Left renal cortex interstitium (tissue), 4 donors: ENCODE measurements around the gene NDST1. TPM values are rescaled to one million over a fixed set of nuclear protein-coding genes. Genes with fewer than 3 reads are reported as not detected.

Experiments used
- DNase-seq, 4 donors: peaks; one replicate each; pipeline ENCODE4 v3.0.0-alpha.2; 2013; ENCODE audit warnings: low read depth in 4 of 4, low spot score in 2 of 4, missing footprints in 1 of 4
- polyA plus RNA-seq, 4 donors: library from polyadenylated mRNA; unstranded; fragments of 120-200 nt; gene quantifications; one replicate each; pipeline ENCODE4 v1.2.1, GENCODE V29; 2013; ENCODE audit not compliant: insufficient read length in 4 of 4

Gene NDST1
- polyA plus RNA-seq, 4 donors = 53.3 to 68.6 (median 57.9) TPM

GRCh38 chr5:150540615-150541396, 32.9 kb downstream of the NDST1 start:
- DNase-seq = no peak

DNA sequence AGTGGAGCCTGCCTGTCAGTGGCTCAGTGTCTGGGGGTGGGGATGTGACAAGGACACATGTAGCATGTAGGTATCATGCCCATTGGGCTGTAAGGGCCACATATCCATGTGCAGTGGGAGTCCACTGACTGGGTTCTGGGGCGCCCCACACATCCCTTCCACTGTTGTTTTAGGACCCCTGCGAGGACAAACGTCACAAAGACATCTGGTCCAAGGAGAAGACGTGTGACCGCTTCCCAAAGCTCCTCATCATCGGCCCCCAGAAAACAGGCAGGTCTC, 33.4 kb downstream of the NDST1 start:
- DNase-seq = no peak

DNA sequence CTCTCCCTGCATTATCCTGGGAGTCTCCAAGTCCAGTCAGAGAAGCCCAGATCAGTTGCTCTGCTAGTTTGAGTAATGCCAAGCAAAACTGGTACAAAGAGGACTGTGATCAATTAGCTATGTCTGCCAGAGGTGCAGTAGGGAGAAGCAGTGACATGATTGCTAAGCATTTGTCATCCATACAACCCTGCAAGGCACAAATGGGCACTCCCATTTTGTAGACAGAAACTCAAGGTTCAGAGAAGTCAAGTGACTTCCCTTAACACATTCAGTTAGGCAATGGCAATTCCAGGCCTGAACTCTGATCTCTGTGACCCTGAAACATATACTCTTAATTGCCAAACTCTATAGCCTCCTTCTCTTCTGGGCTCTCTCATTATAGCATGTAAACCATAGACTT, 34.0 kb downstream of the NDST1 start:
- no peak for DNase-seq

DNA sequence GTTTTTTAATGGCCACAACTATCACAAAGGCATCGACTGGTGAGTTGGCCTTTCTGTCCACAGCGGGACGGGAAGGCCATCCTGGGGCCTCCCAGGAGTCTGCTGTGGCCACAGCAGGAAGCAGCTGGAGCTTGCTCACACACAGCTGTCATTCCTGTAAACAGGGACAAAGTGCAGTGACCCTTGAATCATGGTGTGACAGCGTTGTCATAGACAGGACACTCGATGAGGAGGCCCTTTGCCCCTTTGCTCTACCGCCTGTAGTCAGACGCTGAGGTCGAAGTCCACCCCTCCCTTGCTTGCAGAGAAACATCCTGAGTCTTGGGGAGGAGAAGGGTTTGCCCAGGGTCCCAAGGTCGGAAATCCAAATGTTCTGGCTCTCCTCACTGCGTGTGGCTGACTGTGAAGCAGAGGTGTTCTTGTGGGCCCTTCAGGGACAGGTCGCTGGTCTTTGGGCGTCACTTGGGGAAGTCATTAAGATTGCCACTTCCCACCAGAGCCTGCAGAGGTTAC, 35.1 kb downstream of the NDST1 start:
- DNase-seq = no peak

DNA sequence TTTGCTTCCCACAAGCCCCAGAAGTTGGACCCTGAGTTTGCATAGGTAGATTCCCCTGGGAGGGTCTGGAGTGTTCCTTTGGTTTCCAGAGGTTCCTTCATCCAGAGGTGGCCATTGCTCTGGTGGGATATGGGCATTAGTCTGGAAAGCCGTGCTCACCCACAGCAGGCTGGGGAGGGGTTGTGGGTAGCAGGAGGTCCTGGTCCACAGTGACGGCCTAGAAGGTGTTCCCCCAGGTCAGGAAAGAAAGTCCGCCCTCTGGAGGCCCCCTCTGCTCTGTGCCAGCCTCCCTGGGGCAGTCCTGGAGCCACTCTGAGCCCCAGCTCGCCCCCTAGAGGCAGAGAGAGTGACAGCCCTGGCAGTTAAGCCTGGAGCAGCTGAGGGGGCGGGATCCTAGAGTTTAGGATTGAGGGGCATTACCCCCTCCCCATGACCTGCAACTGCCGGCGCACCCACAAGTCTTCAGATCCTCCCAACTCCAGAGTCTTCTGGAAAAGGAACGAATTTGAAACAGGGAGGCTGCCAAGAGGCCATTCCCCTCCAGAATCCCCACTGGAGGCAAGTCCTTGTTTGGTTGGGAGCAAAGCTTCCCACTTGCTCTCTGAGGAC, 36.8 kb downstream of the NDST1 start:
- peak in 1 of 4 donors; percentile 31 for DNase-seq

DNA sequence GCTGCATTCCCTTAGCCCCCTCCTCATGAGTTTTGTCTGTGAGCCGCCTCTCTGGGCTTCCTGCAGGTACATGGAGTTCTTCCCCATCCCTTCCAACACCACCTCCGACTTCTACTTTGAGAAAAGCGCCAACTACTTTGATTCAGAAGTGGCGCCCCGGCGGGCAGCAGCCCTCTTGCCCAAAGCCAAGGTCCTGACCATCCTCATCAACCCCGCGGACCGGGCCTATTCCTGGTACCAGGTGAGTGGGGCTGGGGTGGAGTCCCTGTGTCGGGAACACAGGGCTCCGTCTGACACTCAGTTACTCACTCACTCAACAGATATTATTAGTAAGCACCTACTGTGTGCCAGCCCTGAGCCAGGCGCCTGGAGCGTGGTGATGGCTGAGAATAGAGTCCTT, 37.3 kb downstream of the NDST1 start:
- DNase-seq = no peak

- DNase-seq = no peak
These were observed 40.2 kb downstream of the NDST1 start for GRCh38 chr5:150548123-150548522.

DNA sequence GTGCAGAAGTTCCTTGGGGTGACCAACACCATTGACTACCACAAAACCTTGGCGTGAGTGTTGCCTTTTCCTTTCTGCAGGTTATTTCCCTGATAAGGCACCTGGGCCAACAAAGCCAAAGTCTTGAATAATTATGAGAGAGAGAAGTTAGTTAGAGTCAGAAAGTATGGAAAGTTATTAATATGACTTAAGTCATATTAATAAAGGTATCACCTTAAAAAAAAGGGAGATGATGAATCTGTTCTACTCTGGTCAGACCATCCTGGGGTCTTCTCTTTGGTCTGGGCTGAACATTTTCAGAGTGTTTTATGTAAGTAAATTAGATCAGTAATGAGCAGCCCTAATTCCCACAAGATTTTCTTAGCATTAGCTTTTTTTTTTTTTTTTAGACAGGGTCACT, 41.8 kb downstream of the NDST1 start:
- no peak for DNase-seq

DNA sequence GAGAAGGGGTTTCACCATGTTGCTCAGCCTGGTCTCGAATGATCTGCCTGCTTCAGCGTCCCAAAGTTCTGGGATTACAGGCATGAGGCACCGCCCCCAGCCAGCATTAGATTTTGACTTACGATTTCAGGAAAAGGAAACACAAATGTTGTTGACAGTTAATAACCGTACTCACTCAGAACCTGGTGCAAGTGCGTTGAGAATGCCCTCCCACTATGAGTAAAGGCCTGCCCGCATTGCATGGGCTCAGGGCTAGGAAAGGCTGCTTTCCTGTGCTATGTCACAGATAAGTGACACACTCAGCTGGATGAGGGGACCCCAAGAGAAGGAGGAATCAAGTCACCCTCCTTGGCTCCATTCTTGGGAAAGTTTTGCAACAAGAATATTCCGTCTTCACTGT, 42.4 kb downstream of the NDST1 start:
- DNase-seq = no peak

DNA sequence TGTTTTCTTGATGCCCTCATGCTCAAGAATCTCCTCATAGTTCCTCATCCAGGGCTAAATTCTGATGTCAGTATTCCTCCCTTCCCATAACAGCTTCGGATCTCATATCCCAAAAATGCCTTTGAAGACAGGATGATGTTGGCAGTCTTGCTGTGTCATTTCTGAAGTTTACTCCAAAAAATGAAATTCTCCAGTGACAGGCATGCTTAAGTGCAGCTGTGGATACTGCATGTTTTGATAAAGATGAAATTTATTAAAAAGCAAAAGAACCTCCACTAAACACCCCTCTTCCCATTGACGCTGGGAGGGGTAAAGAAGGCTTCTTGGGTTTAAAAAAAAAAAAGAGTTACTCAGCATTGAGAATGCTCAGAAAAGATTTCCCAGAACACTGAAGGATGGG, 43.1 kb downstream of the NDST1 start:
- no peak for DNase-seq

DNA sequence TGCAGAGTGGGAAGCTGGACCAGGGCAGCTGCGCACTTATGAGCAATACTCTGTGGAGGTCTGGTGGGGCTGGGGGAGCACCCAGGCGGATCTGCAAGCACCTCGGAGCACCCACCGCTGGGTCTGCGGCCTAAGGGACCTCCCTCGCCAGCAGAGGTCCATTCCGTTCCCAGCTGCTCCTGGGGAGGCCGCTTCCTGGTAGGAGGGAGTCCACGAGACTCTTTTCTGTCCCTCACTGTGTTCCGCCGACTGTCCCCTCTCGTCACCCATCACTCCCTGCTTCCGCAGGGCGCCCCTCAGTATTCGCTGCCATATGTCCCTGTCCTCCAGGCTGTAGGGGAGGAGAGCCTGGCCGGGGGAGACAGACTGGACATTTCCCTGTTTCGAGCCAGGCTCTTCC, 45.5 kb downstream of the NDST1 start:
- DNase-seq = no peak

- no peak for DNase-seq
These were observed 46.0 kb downstream of the NDST1 start for GRCh38 chr5:150553911-150554310.

GRCh38 chr5:150554857-150555256, 46.9 kb downstream of the NDST1 start:
- no peak for DNase-seq

GRCh38 chr5:150556106-150556505, 48.2 kb downstream of the NDST1 start:
- DNase-seq = no peak

DNA sequence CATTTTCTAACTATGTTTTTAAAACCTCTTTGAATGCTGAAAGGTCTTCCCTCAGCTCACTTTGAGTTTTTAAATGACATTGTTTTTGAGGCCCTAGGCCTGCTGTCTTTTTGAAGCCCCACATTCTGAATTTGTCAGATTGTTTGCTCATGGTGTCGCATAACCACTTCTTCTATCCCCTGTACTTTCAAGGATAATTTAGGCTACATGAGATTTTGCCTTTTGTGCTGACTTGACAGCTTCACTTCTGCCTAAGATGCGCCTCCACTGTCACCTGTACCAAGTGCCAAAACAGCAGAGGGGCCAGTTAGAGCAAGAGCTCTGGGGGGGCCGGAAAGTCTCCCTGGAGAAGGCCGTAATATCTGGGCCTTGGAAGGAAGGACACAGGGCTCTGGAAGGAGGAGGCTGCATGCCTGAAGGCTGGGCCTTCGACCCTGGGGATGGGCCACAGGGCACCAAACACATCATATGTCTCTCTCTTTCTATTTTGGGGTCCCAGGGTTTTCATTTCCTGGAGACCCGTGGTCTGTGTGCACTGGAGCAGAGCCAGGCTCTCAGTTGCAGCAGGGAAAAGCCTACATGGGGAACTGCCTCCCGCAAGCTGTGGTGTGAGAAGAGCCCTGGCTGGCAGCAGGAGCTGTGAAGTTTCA, 49.1 kb downstream of the NDST1 start:
- no peak for DNase-seq

- DNase-seq = no peak
These were observed 49.6 kb downstream of the NDST1 start for GRCh38 chr5:150557509-150557872.

GRCh38 chr5:150558088-150558621, 50.2 kb downstream of the NDST1 start:
- DNase-seq = no peak

GRCh38 chr5:150559088-150559487, 51.2 kb downstream of the NDST1 start:
- no peak for DNase-seq

DNA sequence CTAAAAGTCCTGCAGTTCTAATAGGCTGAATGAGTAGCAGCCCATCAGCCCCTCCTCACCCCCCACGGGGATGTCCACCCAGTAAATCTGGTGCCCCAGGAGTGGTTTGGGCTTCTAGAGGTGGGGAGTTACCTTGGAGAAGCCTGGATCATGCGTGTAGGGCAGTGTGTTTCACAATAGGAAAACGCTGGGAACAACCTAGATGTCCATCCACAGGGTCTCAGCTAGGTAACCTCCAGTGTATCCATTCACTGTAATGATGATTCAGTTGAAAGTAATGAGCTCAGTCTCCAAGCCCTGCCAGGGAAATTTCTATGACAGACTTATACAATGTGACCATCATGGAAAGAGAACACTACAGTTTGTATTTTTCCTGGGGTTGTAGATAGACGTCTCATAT, 51.8 kb downstream of the NDST1 start:
- no peak for DNase-seq

DNA sequence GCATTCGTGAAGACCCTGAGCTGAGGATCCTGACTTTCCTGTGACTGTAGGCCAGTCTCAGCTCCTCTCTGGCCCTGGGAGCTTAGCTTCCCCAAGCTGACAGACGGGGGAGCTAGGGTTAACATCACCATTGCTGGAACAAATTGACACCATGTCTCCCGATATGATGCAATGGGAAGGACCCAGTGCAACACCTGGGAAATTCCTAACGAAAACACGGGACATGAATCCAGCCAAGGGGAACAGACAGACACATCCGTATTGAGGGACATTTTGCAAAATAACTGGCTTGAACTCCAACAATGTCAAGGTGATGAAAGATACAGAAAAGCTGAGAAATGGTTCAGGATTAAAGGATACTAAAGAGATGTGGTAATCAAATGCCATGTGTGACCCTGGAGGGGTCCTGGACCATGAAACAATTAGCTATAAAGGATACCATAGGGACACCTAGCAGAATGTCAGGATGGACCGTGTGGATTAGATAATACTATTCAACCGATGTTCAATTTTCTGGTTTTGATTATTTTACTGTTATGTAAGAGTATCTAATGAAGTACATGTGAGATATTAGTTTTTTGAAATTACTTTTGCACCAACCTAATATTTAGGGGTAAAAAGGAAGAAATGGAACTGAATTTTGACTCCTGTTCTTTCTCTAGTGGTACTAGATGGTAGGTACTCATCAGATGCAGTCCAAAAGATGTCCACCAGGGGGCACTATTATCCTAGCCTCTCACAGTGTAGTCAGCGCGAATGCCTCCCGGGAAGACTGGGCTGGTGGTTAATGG, 52.7 kb downstream of the NDST1 start:
- peak; percentile 57 to 88 (median 66) for DNase-seq

- no peak for DNase-seq
These were observed 53.2 kb downstream of the NDST1 start for GRCh38 chr5:150561192-150561512.
